GM12892 (cell line): ENCODE measurements around the gene ARL4C.

Experiments
- DNase-seq: peaks from one replicate; pipeline ENCODE4 v3.0.0; 2011; ENCODE audit not compliant: insufficient read length
- FAIRE-seq: peaks from 2 replicates; lab custom pipeline; 2011; peaks lifted over from hg19 to GRCh38; lab: Jason Lieb, UNC
- POLR2A ChIP-seq: IDR thresholded peaks from 2 replicates; pipeline ENCODE4 v1.6.1; 2011; ENCODE audit warnings: low read depth, low read length, control low read depth
- POLR2AphosphoS5 ChIP-seq: IDR thresholded peaks from 2 replicates; pipeline ENCODE4 v1.6.1; 2011; ENCODE audit warnings: low read depth, low read length, control low read depth
- TAF1 ChIP-seq: IDR thresholded peaks from 2 replicates; pipeline ENCODE4 v1.6.1; 2011; ENCODE audit warnings: low read depth, mild to moderate bottlenecking, control low read depth, low read length, borderline replicate concordance

Gene ARL4C

GRCh38 chr2:234521536-234521935 is 24.7 kb upstream of the ARL4C start:
- TF ChIP-seq POLR2AphosphoS5 (no peak), POLR2A (no peak), TAF1 (no peak)
- no peak for FAIRE-seq
- no peak for DNase-seq

- DNase-seq (no peak), FAIRE-seq (no peak)
These were observed 22.2 kb upstream of the ARL4C start for GRCh38 chr2:234518986-234519642.

GRCh38 chr2:234517971-234518370 is 21.1 kb upstream of the ARL4C start:
- TF ChIP-seq TAF1 (no peak), POLR2A (no peak), POLR2AphosphoS5 (no peak)
- FAIRE-seq (no peak), DNase-seq (no peak)

More at GRCh38 chr2:234518986-234519642, 22.2 kb upstream of the ARL4C start:
- TF ChIP-seq TAF1 (no peak), POLR2AphosphoS5 (no peak), POLR2A (no peak)

GRCh38 chr2:234514873-234515638 is 18.2 kb upstream of the ARL4C start:
- no peak for TF ChIP-seq POLR2AphosphoS5
- no peak for TF ChIP-seq POLR2A
- TF ChIP-seq TAF1 = no peak
- FAIRE-seq = peak; percentile 42
- DNase-seq = no peak

GRCh38 chr2:234514099-234514498 is 17.2 kb upstream of the ARL4C start:
- FAIRE-seq = peak; percentile 53
- DNase-seq = no peak
- no peak for TF ChIP-seq POLR2AphosphoS5
- TF ChIP-seq TAF1 = no peak
- no peak for TF ChIP-seq POLR2A

- TF ChIP-seq TAF1 = no peak
- no peak for TF ChIP-seq POLR2A
- TF ChIP-seq POLR2AphosphoS5 = no peak
- FAIRE-seq = no peak
- no peak for DNase-seq
These were observed 16.2 kb upstream of the ARL4C start for GRCh38 chr2:234512884-234513669.

GRCh38 chr2:234502919-234503285 is 6.0 kb upstream of the ARL4C start:
- DNase-seq = no peak
- TF ChIP-seq TAF1 (no peak), POLR2AphosphoS5 (no peak), POLR2A (no peak)
- no peak for FAIRE-seq

GRCh38 chr2:234502285-234502918 is 5.5 kb upstream of the ARL4C start:
- TF ChIP-seq POLR2AphosphoS5 (no peak), TAF1 (no peak), POLR2A (no peak)
- no peak for FAIRE-seq
- DNase-seq = no peak

GRCh38 chr2:234500394-234501006 is 3.6 kb upstream of the ARL4C start:
- DNase-seq = no peak
- peak; percentile 70 for FAIRE-seq
- TF ChIP-seq POLR2AphosphoS5 (no peak), POLR2A (no peak), TAF1 (no peak)

GRCh38 chr2:234497594-234498235 is 834 bp upstream of the ARL4C start:
- no peak for DNase-seq
- TF ChIP-seq POLR2AphosphoS5 = no peak
- TF ChIP-seq TAF1 = no peak
- TF ChIP-seq POLR2A = no peak
- FAIRE-seq = no peak
